Fibroblast of skin of abdomen (primary cell): Measurements from ENCODE around the gene SUGCT.
A peak's percentile ranks its signal among the peaks of the same experiment; 100 is the strongest.

Experiments
- DNase-seq: peaks from one replicate; pipeline ENCODE4 v3.0.0-alpha.2; 2013

The SUGCT gene

GRCh38 chr7:40746841-40747556 is 612.2 kb downstream of the SUGCT start:
- no peak for DNase-seq

DNA sequence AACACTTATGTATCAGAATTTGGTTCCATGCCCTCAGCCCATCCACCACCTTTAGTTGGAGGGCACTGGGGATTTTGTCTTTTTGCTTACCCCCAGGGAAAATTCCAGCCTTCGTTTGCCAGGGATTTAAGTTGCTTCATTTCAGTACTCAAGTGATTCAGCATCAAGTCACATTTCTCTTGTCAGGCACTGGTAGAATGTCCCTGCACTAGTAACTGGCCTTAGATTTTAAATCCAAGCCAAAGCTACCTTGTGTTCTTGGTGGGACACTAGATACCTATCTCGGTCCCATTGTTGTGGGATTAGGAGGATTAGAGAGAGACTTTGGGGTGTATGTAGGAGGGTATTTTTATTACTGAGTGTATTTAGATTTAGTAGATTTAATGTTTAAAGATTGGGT is 613.1 kb downstream of the SUGCT start:
- DNase-seq, result no peak

DNA sequence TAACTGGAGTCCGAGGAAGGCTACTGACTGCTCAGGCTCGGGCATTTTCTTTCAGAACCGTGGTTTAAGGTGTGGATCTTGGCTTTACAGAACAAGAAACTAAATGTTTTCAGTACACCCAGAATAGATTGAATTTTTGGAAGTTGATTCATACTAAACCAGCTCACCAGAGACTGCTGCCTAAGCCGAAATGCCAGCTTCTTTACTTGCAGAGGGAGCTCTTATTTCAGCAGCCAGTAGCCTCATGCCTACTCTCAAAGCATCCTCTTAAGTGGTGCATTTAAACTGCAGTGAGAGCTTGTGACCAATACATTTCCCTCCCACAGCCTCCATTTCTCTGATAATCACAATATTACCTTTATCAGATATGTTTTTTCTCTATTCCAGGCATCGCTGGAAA is 615.1 kb downstream of the SUGCT start:
- peak; percentile 22 for DNase-seq

- DNase-seq, result no peak
These were observed 618.6 kb downstream of the SUGCT start for GRCh38 chr7:40753455-40753854.

DNA sequence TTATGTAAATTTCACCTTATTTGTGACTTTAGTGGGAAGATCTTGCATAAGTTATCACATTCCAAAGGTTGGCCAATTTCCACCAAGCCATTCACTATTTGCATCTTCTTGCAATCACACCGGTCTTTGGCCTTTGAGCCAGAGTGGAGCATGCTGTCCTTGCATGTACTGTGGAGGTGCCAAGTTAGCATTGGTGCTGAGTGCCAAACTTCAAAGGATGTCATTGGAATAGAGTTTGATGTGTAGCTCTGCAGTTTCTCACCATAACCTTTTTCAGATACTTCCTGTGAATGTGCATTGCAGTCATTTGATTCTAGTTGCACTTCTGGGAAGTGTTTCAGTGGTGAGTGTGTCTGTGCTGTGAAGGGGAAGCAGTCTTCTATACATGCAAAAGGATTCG is 620.6 kb downstream of the SUGCT start:
- no peak for DNase-seq

DNA sequence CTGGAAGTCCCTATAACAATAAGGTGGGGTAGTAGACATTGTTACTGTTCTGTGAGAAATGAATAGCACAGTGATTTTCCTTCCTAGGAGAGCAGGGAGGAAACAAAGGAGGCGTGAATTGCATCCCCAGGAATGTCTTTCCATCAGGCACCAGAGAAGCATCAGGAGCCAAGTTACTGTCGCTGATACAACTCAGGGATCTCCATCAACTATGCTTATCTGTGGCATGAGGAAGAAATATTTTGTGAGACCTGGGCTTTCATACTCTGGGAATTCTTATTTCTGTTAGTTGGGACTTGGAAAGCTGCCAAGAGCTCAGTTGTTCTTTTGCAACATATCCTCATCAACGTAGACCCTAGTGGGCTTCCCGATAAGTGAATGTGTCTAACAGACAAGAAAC is 622.3 kb downstream of the SUGCT start:
- peak; percentile 17 for DNase-seq

DNA sequence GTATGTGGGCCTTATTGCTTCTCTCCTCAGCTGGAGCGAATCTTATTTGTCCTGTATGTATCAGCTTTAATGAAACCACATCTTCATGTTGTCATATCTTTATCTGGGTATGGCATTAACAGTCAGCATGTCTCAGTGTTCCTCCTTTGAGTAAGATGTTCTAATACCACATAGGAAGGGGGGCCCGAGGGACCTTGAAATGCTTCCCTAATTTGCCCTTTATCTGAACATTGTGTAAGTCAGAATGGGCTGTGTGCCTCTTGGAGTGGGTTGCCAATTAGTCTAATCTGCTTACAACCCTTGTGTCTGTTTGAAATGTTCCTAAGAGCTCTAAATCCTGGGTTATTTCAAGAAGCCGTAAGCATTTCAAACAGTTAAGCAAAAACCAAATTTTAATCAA is 623.8 kb downstream of the SUGCT start:
- DNase-seq, result no peak

- DNase-seq, result no peak
These were observed 625.6 kb downstream of the SUGCT start for GRCh38 chr7:40760293-40760964.

DNA sequence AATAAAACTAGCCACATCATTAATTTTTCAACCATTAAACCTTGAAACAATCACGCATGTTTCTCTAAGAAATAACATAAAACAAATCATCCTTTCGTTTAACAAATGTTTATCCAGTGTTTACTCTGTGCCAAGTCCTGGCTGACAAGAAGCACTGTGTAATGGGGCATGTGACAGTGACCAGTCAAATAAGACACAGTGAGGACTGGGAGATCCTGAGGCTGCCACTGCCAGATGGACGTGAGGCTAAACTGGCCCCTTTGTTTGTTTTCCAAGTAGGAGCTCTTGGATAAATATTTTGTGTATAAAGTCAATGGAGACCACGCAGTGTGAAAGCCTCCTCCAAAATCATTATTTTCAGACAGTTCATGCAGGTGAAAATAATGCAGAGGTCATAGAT is 626.2 kb downstream of the SUGCT start:
- no peak for DNase-seq

DNA sequence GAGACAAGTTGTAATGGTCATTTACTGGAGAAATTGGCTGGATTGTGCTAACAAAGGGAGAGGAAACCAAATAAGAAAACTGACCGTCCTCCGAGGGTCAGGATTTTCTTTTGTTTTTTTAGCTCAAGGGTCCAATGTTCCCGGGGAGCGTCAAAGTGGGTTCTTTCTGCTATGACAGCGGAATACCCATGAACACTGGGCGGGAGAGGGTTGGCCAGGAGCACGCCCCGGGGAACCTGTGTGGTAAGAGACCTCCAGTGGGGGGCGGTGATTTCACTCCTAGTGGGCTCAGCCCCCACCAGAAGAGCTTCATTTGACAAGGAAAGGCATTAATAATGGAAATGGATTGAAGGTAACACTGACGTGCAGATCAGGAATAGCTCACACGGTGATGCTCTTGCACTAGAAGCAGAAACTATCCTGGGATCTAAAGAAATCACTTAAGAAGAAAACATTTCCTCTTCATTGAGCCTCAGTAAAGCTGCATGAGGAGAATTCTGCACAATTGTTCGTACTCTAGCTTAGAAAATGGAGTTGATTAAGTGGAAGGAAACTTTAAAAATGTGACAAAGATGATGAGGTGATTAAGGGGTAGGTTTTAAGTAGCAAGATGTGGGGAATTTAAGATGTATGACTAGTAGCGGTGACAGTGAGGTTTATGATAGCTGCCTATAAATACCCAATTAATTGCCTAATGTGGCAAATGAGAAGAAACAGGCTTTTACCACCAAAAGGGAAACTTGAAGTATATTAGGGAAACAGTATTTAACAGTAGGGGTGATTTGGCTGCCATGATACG is 627.2 kb downstream of the SUGCT start:
- DNase-seq, result peak; percentile 13

GRCh38 chr7:40763319-40764287 is 628.8 kb downstream of the SUGCT start:
- DNase-seq, result peak; percentile 87

DNA sequence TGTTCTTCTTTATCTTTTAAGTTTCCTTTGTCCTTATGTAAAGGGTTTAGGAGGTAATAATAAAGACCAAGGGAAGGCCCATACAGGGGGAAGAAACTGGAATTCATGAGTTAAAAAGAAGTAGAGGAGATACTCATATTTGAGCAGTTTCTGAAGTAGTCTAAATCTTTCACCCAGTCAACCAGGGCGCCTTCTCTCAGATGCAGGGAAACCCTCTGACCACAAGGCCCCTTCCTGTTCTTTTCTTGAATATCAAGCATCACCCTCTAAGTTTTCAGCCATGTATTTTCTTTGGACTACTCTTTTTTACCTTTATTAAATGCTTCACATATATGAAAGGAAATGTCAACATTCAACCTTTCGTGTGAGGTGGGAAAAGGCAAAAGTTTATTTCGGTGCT is 630.8 kb downstream of the SUGCT start:
- no peak for DNase-seq

DNA sequence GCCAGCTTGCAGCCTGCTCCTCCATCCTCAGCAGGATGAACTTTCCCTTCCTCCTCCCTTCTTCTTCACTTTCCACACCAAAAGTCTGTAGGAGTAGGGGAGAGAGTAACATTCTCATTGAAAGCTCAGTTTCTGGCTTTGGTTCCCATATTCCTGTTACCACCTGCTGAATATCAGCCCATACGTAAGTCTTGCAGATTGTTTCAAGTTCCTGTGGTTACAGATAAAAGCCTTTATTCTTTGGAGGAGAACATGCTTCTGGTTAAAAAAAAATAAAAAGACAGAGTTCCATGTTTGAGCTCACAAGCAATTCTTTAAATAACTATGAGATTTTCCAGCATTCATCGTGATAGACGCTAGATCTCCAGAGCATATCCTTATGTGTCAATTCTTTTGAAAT is 637.3 kb downstream of the SUGCT start:
- no peak for DNase-seq

DNA sequence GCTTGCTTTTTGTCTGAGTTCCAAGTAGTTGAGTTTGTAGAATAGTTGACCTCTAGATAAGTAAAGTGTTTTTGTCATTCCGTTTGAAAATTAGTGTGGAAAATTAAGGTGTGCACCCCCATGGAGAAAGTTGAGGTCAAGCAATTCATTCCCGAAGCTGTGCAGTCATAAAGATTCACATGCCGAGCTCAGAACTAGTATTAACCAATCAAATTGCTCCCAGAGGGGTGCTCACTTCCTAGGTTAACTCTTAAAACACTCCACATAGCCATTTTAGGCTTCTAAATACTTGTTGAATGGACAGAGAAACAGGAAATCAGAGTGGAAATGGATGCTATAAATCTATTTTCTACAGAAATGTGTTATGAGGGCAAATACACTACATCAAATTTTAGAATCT is 638.9 kb downstream of the SUGCT start:
- DNase-seq, result no peak

DNA sequence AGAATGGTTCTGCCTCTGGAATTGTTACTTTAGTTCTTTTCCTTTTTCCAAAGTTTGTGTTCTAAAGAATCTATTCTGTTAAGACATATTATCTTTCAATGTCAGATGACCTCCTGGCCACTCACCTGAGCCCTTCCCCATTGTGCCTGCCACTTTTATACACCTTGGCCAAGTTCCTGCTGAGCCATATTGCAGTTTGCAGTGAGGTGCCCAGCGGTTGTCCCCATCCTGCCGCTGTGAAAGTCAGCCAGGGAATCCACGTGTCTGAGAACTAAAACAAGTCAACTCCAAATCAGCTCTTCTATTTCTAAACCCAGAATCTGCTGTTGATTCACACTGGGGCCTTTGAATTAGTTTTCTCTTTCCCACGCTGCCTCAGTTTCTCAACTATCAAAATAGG is 641.1 kb downstream of the SUGCT start:
- no peak for DNase-seq

DNA sequence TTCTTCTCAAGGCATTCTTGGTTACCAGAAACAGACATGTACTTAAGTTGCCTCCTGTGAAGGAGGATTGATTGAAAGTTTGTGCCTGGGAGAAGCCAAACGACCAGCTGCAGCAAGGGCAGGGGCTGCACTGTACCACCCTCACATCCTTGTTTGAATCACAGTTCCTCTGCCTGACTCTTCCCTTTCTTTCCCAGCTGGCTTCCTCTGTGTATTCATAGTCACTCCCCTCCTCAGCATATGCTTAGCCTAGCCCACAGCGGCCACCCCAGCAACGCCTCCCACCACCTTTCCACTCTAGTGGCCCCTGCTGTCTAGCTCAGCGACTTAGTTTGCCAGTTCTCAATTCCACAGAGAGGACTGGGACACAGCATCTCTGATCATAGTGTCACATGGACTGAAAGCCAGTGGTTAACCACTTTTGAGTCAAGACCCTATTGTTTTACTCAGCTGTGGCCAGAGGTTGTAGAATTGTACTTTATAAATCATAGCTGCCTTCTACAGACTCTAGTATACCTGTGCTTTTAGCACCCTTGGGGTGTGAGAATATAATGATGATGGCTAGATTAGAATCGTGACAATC is 643.0 kb downstream of the SUGCT start:
- no peak for DNase-seq

GRCh38 chr7:40780460-40780859 is 645.7 kb downstream of the SUGCT start:
- no peak for DNase-seq

- DNase-seq, result no peak
These were observed 648.0 kb downstream of the SUGCT start for GRCh38 chr7:40782836-40783235.

DNA sequence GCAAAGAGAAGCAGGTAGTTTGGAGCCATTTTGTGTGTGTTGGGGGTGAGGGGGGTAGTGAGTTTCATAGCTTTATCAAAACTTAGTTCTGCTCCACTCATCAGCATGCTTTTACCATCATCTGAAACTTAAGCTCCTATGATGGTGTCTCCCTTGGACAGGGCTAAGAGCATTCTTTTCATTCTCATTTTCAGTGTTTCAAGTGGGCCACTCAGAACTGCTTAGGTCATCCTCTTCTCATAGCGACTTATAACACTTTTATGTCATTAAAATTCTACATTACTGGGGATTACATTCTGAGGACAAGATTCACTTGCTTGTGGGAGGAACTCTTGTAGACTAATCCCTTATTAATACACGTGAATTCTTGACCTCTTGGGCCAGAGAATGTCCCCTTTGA is 649.4 kb downstream of the SUGCT start:
- DNase-seq, result no peak

GRCh38 chr7:40786909-40787308 is 652.1 kb downstream of the SUGCT start:
- no peak for DNase-seq

DNA sequence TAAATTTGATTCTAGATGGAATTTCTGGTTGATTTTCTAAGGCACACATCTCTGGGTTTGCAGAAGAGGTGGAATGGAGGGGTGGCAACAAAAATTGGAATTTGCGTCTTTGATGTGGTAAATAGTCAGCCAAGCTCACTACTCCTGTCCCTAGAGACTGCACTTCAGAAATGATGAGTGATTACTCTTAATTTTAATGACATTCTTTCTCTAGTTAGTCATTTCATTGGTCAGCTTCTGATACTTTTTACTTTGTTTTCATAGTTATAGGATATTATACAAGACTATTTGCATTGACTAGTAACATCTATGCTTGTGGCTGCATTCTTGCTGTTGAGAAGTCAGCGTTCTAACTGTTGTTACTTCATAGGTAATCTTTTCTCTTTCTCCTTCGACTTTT is 658.3 kb downstream of the SUGCT start:
- DNase-seq, result peak; percentile 87

GRCh38 chr7:40795607-40796006 is 660.8 kb downstream of the SUGCT start:
- DNase-seq, result no peak
